Liver (tissue), 2 donors: ENCODE measurements around the gene GPR18.

Experiments used
- TF ChIP-seq, protein P1 (sequence below): fragments of 150-350 bp; IDR thresholded peaks from 2 replicates; pipeline ENCODE4 v1.5.1; 2017; ENCODE audit warnings: improper control_type of control experiment, low read depth, low read length; ENCODE audit not compliant: missing input control
- TF ChIP-seq, protein P2 (sequence below): IDR thresholded peaks from 2 replicates; pipeline ENCODE4 v1.6.1; 2016; ENCODE audit warnings: antibody characterized with exemption
- TF ChIP-seq, protein P3 (sequence below): IDR thresholded peaks from 2 replicates; pipeline ENCODE4 v1.6.1; 2016; ENCODE audit warnings: antibody characterized with exemption, mild to moderate bottlenecking
- TF ChIP-seq, protein P4 (sequence below): IDR thresholded peaks from 2 replicates; pipeline ENCODE4 v1.6.1; 2016; ENCODE audit warnings: antibody characterized with exemption
- donor health status: healthy.

DNA sequence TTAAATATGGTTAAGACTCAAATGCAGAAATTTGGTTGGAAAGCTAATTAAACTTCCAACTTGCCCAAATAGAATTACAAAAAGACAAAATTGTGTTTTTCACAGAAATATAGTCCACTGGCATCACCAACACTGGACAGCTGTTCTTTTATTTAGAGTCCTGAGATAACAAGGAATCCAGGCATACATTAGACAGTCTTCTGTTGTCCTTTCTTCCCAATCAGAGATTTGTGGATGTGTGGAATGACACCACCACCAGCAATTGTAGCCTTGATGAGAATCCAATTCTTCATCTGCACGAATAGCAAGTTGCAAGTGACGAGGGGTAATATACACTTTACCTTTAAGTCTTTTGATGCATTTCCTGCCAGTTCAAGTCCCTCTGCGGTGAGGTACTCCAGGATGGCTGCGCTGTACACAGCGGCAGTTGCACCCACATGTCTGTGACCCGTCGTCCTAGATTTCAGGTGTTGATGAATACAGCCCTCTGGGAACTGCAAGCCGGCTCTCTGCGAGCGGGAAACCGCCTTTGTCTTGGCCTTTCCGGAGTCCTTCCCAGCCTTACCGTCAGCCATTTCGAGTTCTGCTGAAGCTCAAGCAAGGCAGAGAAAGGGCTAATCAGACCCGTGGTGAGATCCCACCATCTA lies 42.9 kb downstream of the GPR18 start:
- TF ChIP-seq, protein P1, sequence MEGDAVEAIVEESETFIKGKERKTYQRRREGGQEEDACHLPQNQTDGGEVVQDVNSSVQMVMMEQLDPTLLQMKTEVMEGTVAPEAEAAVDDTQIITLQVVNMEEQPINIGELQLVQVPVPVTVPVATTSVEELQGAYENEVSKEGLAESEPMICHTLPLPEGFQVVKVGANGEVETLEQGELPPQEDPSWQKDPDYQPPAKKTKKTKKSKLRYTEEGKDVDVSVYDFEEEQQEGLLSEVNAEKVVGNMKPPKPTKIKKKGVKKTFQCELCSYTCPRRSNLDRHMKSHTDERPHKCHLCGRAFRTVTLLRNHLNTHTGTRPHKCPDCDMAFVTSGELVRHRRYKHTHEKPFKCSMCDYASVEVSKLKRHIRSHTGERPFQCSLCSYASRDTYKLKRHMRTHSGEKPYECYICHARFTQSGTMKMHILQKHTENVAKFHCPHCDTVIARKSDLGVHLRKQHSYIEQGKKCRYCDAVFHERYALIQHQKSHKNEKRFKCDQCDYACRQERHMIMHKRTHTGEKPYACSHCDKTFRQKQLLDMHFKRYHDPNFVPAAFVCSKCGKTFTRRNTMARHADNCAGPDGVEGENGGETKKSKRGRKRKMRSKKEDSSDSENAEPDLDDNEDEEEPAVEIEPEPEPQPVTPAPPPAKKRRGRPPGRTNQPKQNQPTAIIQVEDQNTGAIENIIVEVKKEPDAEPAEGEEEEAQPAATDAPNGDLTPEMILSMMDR: no peak
- TF ChIP-seq, protein P2, sequence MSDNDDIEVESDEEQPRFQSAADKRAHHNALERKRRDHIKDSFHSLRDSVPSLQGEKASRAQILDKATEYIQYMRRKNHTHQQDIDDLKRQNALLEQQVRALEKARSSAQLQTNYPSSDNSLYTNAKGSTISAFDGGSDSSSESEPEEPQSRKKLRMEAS: no peak
- TF ChIP-seq, protein P3, sequence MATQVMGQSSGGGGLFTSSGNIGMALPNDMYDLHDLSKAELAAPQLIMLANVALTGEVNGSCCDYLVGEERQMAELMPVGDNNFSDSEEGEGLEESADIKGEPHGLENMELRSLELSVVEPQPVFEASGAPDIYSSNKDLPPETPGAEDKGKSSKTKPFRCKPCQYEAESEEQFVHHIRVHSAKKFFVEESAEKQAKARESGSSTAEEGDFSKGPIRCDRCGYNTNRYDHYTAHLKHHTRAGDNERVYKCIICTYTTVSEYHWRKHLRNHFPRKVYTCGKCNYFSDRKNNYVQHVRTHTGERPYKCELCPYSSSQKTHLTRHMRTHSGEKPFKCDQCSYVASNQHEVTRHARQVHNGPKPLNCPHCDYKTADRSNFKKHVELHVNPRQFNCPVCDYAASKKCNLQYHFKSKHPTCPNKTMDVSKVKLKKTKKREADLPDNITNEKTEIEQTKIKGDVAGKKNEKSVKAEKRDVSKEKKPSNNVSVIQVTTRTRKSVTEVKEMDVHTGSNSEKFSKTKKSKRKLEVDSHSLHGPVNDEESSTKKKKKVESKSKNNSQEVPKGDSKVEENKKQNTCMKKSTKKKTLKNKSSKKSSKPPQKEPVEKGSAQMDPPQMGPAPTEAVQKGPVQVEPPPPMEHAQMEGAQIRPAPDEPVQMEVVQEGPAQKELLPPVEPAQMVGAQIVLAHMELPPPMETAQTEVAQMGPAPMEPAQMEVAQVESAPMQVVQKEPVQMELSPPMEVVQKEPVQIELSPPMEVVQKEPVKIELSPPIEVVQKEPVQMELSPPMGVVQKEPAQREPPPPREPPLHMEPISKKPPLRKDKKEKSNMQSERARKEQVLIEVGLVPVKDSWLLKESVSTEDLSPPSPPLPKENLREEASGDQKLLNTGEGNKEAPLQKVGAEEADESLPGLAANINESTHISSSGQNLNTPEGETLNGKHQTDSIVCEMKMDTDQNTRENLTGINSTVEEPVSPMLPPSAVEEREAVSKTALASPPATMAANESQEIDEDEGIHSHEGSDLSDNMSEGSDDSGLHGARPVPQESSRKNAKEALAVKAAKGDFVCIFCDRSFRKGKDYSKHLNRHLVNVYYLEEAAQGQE: no peak
- TF ChIP-seq, protein P4, sequence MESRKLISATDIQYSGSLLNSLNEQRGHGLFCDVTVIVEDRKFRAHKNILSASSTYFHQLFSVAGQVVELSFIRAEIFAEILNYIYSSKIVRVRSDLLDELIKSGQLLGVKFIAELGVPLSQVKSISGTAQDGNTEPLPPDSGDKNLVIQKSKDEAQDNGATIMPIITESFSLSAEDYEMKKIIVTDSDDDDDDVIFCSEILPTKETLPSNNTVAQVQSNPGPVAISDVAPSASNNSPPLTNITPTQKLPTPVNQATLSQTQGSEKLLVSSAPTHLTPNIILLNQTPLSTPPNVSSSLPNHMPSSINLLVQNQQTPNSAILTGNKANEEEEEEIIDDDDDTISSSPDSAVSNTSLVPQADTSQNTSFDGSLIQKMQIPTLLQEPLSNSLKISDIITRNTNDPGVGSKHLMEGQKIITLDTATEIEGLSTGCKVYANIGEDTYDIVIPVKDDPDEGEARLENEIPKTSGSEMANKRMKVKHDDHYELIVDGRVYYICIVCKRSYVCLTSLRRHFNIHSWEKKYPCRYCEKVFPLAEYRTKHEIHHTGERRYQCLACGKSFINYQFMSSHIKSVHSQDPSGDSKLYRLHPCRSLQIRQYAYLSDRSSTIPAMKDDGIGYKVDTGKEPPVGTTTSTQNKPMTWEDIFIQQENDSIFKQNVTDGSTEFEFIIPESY: no peak
